HEK293 (cell line): Measurements from ENCODE around the gene TJP3.

Experiments
- CTCF ChIA-PET: fragments of 350-600 bp; formaldehyde crosslinking; extraction: SDS; loops from one replicate; lab custom pipeline; 2021; ENCODE audit warnings: antibody characterized with exemption; lab: Yijun Ruan, JAX
- POLR2A ChIA-PET: fragments of 300-600 bp; formaldehyde crosslinking; extraction: SDS; loops from one replicate; lab custom pipeline; 2020; ENCODE audit warnings: antibody characterized with exemption, inconsistent platforms; lab: Yijun Ruan, JAX
- H3K27ac ChIP-seq: fragments of 200-500 bp; sonication (Bioruptor generic); 2 replicates; pipeline ENCODE4 v1.5.1; 2014; ENCODE audit warnings: low read depth, low read length, control low read depth, inconsistent platforms; ENCODE audit errors: extremely low read depth
- H3K36me3 ChIP-seq, 2 experiments: fragments of 200-500 bp in 1 of 2; sonication (Bioruptor generic) in 1 of 2; 1 replicate in 1 of 2; 2 replicates in 1 of 2; pipeline ENCODE4 v1.5.1; 2014 to 2017; ENCODE audit warnings: inconsistent platforms in 2 of 2, low read length in 2 of 2; ENCODE audit not compliant: control insufficient read depth in 2 of 2, insufficient read depth in 1 of 2
- H3K4me1 ChIP-seq: fragments of 200-500 bp; sonication (Bioruptor generic); 2 replicates; pipeline ENCODE4 v1.5.1; 2014; ENCODE audit warnings: mild to moderate bottlenecking, low read length, inconsistent platforms; ENCODE audit not compliant: control insufficient read depth, insufficient read depth
- H3K4me3 ChIP-seq: 2 replicates; pipeline ENCODE4 v1.5.1; 2011; ENCODE audit warnings: low read depth, mild to moderate bottlenecking, control low read depth, low read length, moderate library complexity
- H3K9me3 ChIP-seq: fragments of 200-500 bp; sonication (Bioruptor generic); 2 replicates; pipeline ENCODE4 v1.5.1; 2014; ENCODE audit warnings: low read depth, low read length, inconsistent platforms; ENCODE audit not compliant: control insufficient read depth, insufficient read depth
- KLF9 ChIP-seq: fragments of 450-650 bp; formaldehyde crosslinking; IDR thresholded peaks from 2 replicates; pipeline ENCODE4 v1.5.1; 2016; ENCODE audit warnings: missing biosample characterization, missing genetic modification characterization, low read depth
- ZBTB17 ChIP-seq: fragments of 450-650 bp; formaldehyde crosslinking; IDR thresholded peaks from 2 replicates; pipeline ENCODE4 v1.5.1; 2016; ENCODE audit warnings: missing biosample characterization, missing genetic modification characterization
- ZBTB8A ChIP-seq: fragments of 450-650 bp; formaldehyde crosslinking; IDR thresholded peaks from 2 replicates; pipeline ENCODE4 v1.5.1; 2016; ENCODE audit warnings: missing biosample characterization, missing genetic modification characterization
- ZEB2 ChIP-seq: fragments of 450-650 bp; formaldehyde crosslinking; IDR thresholded peaks from 2 replicates; pipeline ENCODE4 v1.5.1; 2016; ENCODE audit warnings: missing biosample characterization, missing genetic modification characterization
- ZFHX2 ChIP-seq: fragments of 450-650 bp; formaldehyde crosslinking; conservative IDR thresholded peaks from 2 replicates; pipeline ENCODE4 v1.5.1; 2016; ENCODE audit warnings: missing biosample characterization, missing genetic modification characterization
- ZNF112 ChIP-seq: fragments of 450-650 bp; formaldehyde crosslinking; IDR thresholded peaks from 2 replicates; pipeline ENCODE4 v1.5.0; 2017; ENCODE audit warnings: missing biosample characterization, missing genetic modification characterization
- ZNF133 ChIP-seq: fragments of 450-650 bp; formaldehyde crosslinking; IDR thresholded peaks from 2 replicates; pipeline ENCODE4 v1.5.1; 2016; ENCODE audit warnings: missing biosample characterization, missing genetic modification characterization
- ZNF146 ChIP-seq: fragments of 450-650 bp; formaldehyde crosslinking; IDR thresholded peaks from 2 replicates; pipeline ENCODE4 v1.5.1; 2016; ENCODE audit warnings: missing biosample characterization, missing genetic modification characterization
- ZNF175 ChIP-seq: fragments of 450-650 bp; formaldehyde crosslinking; IDR thresholded peaks from 2 replicates; pipeline ENCODE4 v1.5.1; 2016; ENCODE audit warnings: missing biosample characterization, missing genetic modification characterization
- ZNF19 ChIP-seq: fragments of 450-650 bp; formaldehyde crosslinking; IDR thresholded peaks from 2 replicates; pipeline ENCODE4; 2016; ENCODE audit warnings: missing biosample characterization, missing genetic modification characterization, low read depth
- ZNF211 ChIP-seq: fragments of 450-650 bp; formaldehyde crosslinking; IDR thresholded peaks from 2 replicates; pipeline ENCODE4 v1.5.1; 2016; ENCODE audit warnings: low read depth, missing biosample characterization, missing genetic modification characterization
- ZNF214 ChIP-seq: fragments of 450-650 bp; formaldehyde crosslinking; IDR thresholded peaks from 2 replicates; pipeline ENCODE4 v1.5.1; 2017; ENCODE audit warnings: missing biosample characterization, mild to moderate bottlenecking, missing genetic modification characterization, borderline replicate concordance
- ZNF26 ChIP-seq: fragments of 450-650 bp; formaldehyde crosslinking; IDR thresholded peaks from 2 replicates; pipeline ENCODE4 v1.5.1; 2016; ENCODE audit warnings: missing biosample characterization, missing genetic modification characterization
- ZNF37A ChIP-seq: fragments of 450-650 bp; IDR thresholded peaks from 2 replicates; pipeline ENCODE4 v1.5.1; 2018; ENCODE audit warnings: missing biosample characterization, missing genetic modification characterization
- ZNF404 ChIP-seq: fragments of 450-650 bp; formaldehyde crosslinking; IDR thresholded peaks from 2 replicates; pipeline ENCODE4 v1.5.1; 2017; ENCODE audit warnings: missing biosample characterization, missing genetic modification characterization
- ZNF416 ChIP-seq: fragments of 450-650 bp; formaldehyde crosslinking; IDR thresholded peaks from 2 replicates; pipeline ENCODE4 v1.5.1; 2016; ENCODE audit warnings: missing biosample characterization, missing genetic modification characterization
- ZNF530 ChIP-seq: fragments of 450-650 bp; formaldehyde crosslinking; IDR thresholded peaks from 2 replicates; pipeline ENCODE4 v1.5.1; 2016; ENCODE audit warnings: low read depth, missing biosample characterization, missing genetic modification characterization
- ZNF571 ChIP-seq: fragments of 450-650 bp; formaldehyde crosslinking; IDR thresholded peaks from 2 replicates; pipeline ENCODE4 v1.5.0; 2017; ENCODE audit warnings: missing biosample characterization, missing genetic modification characterization
- ZNF610 ChIP-seq: fragments of 450-650 bp; formaldehyde crosslinking; IDR thresholded peaks from 2 replicates; pipeline ENCODE4 v1.5.1; 2016; ENCODE audit warnings: missing biosample characterization, missing genetic modification characterization, borderline replicate concordance
- ZNF623 ChIP-seq: fragments of 450-650 bp; formaldehyde crosslinking; IDR thresholded peaks from 2 replicates; pipeline ENCODE4 v1.5.1; 2016; ENCODE audit warnings: missing biosample characterization, missing genetic modification characterization
- ZNF624 ChIP-seq: fragments of 450-650 bp; formaldehyde crosslinking; IDR thresholded peaks from 2 replicates; pipeline ENCODE4 v1.5.1; 2017; ENCODE audit warnings: missing biosample characterization, missing genetic modification characterization
- ZSCAN16 ChIP-seq: fragments of 450-650 bp; formaldehyde crosslinking; IDR thresholded peaks from 2 replicates; pipeline ENCODE4 v1.5.1; 2016; ENCODE audit warnings: missing biosample characterization, missing genetic modification characterization
- ZSCAN5A ChIP-seq: fragments of 450-650 bp; formaldehyde crosslinking; IDR thresholded peaks from 2 replicates; pipeline ENCODE4 v1.5.1; 2016; ENCODE audit warnings: missing biosample characterization, missing genetic modification characterization

TJP3 gene

GRCh38 chr19:3672575-3672948, 35.6 kb upstream of the TJP3 start:
- Histone ChIP-seq H3K4me3 (no peak overlapping the region), H3K9me3 (no peaks in the 10 kb centered on the region), H3K4me1 (no peaks in the 10 kb centered on the region), H3K27ac (no peak overlapping the region), H3K36me3 (no peaks in the 10 kb centered on the region)
- CTCF ChIA-PET, result interaction anchor here (1.0 to 1.3 kb wide), 2 partner anchors 86 to 90 kb away, joined by 3 to 4 read pairs; partner anchors contain the start of gene MRPL54
- TF ChIP-seq ZBTB8A (tag by site-specific recombination), result peak; percentile 31; the same call in 1 of the 2 replicates
- TF ChIP-seq ZNF133 (tag by site-specific recombination), result no peak
- POLR2A ChIA-PET, result interaction anchor here (0.6 kb wide), 1 partner anchor 24 kb away, joined by 5 read pairs; no protein-coding TSS in a partner anchor

GRCh38 chr19:3672993-3673392, 35.2 kb upstream of the TJP3 start:
- Histone ChIP-seq H3K36me3 (no peaks in the 10 kb centered on the region), H3K4me3 (no peak overlapping the region), H3K9me3 (no peaks in the 10 kb centered on the region), H3K4me1 (no peaks in the 10 kb centered on the region), H3K27ac (no peak overlapping the region)
- TF ChIP-seq ZNF26 (tag by site-specific recombination) (no peak), ZSCAN5A (tag by site-specific recombination) (no peak), ZNF211 (tag by site-specific recombination) (no peak), ZNF623 (tag by site-specific recombination) (peak; percentile 28; the same call in 1 of the 2 replicates), ZNF112 (tag by site-specific recombination) (no peak)
- POLR2A ChIA-PET, result interaction anchor here (0.6 kb wide), 1 partner anchor 24 kb away, joined by 5 read pairs; no protein-coding TSS in a partner anchor
- CTCF ChIA-PET, result interaction anchor here (0.8 kb wide), 1 partner anchor 24 kb away, joined by 3 read pairs; no protein-coding TSS in a partner anchor

GRCh38 chr19:3673506-3674439, 34.4 kb upstream of the TJP3 start:
- POLR2A ChIA-PET, result no interaction called here

GRCh38 chr19:3674784-3675543, 33.2 kb upstream of the TJP3 start:
- ChIA-PET POLR2A (no interaction called here), CTCF (interaction anchor here (0.6 kb wide), 1 partner anchor 658 kb away, joined by 4 read pairs; no protein-coding TSS in a partner anchor)
- H3K27ac ChIP-seq, result no peak overlapping the region
- no peaks in the 10 kb centered on the region for H3K9me3 ChIP-seq
- H3K4me3 ChIP-seq, result no peak overlapping the region
- H3K36me3 ChIP-seq, result no peaks in the 10 kb centered on the region
- H3K4me1 ChIP-seq, result no peaks in the 10 kb centered on the region
- TF ChIP-seq ZEB2 (tag by site-specific recombination) (no peak), ZBTB17 (tag by site-specific recombination) (no peak), ZNF416 (tag by site-specific recombination) (no peak), ZNF530 (tag by site-specific recombination) (no peak), ZNF571 (tag by site-specific recombination) (no peak), ZNF624 (no peak), ZNF610 (tag by site-specific recombination) (no peak), ZNF37A (tag by site-specific recombination) (no peak), ZSCAN16 (tag by site-specific recombination) (no peak), ZNF146 (no peak), ZNF214 (tag by site-specific recombination) (no peak), ZNF175 (tag by site-specific recombination) (no peak), KLF9 (tag by site-specific recombination) (no peak), ZNF19 (tag by site-specific recombination) (no peak)

More at GRCh38 chr19:3673506-3674439, 34.4 kb upstream of the TJP3 start:
- no peak overlapping the region for H3K27ac ChIP-seq
- TF ChIP-seq ZFHX2 (0 out of 2 replicates have a peak, but pooled peaks have one; percentile 11), ZNF404 (tag by site-specific recombination) (no peak)
- no peak overlapping the region for H3K4me3 ChIP-seq
- no peaks in the 10 kb centered on the region for H3K4me1 ChIP-seq
- H3K36me3 ChIP-seq, result no peaks in the 10 kb centered on the region
- CTCF ChIA-PET, result interaction anchor here (0.8 kb wide), 1 partner anchor 24 kb away, joined by 3 read pairs; no protein-coding TSS in a partner anchor
- no peaks in the 10 kb centered on the region for H3K9me3 ChIP-seq
